SW 1271 (cell line): ENCODE data around the gene DCXR.

Source experiments
- DNase-seq, 2 experiments: peaks; one replicate each; lab custom pipeline; 2025; lab: John Stamatoyannopoulos, UW

The DCXR gene

DNA sequence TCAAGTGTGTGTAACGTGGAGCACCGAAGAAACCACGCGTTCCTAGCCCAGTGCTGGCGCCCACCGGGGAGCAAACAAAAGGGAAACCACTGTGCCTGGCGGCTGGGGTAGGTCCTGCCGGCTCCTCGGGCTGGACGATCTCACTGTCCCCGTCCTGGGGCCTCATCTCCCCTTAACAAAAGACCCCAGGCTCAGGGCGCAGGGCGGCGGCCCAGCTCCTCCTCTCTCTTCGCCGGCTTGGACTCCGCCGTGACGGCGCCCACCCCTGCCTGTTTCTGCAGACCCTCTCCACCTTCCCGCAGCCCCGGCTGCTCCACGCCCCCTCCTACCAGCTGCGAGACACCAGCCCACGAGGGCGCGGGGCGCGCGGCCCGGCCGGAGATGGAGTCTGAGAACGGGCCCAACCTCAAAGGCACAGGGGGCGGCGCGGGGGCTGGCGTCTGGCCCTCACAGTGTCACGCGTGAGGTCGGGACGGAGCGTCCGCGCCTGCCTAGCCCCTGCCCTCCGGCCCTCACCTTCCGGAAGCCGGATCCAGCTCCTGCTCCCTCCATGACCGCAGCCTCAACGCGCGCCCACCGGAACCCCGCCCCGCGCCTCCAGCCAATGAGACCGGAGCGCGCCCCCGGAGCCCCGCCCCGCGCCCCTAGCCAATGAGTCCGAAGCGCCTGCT, 15.1 kb downstream of the DCXR start, which contains the start of gene CENPX:
CENPX (minus strand) TSS at position 569 of the 671 bp plus-strand sequence; CDS start at position 552, 17 bp downstream.
- no peak for DNase-seq

- no peak for DNase-seq
Measured at GRCh38 chr17:82021900-82022309, 15.6 kb downstream of the DCXR start.

GRCh38 chr17:82021107-82021899, 16.2 kb downstream of the DCXR start:
- peak; percentile 61 to 83 for DNase-seq

- no peak for DNase-seq
Measured at GRCh38 chr17:82020572-82021106, 16.9 kb downstream of the DCXR start.

GRCh38 chr17:82019690-82020571, 17.6 kb downstream of the DCXR start:
- peak in 1 of 2 experiments; percentile 19 for DNase-seq

- DNase-seq, result no peak
Measured at GRCh38 chr17:82018989-82019689, 18.4 kb downstream of the DCXR start.

- no peak for DNase-seq
Measured at GRCh38 chr17:82018152-82018988, 19.1 kb downstream of the DCXR start.

DNA sequence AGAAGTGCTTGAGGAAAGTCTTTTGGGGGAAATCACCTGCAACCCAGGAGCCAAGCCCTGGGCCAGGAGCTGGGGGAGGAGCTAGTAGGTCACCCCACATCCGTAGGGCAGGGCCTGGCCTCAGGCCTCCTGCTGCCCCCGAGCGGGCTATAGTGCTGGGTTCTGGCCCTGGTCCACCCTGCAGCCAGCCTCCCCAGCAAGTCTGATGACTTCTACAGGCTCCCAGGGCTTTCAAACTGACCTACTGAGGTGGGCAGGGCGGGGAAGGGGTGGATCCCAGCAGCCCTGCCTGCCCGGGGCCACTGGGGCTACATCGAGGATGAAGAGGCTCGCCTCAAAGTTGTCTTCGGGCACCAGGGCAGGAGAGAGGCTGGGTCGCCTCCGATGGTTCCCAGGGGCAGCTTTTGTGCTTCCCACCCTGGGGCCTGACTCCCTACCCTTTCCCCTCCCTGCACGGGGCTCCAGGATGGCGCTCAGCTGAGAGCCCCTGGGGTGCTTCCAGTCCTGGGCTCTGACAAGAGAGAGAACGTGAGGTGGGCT, 19.8 kb downstream of the DCXR start:
- no peak for DNase-seq

DNA sequence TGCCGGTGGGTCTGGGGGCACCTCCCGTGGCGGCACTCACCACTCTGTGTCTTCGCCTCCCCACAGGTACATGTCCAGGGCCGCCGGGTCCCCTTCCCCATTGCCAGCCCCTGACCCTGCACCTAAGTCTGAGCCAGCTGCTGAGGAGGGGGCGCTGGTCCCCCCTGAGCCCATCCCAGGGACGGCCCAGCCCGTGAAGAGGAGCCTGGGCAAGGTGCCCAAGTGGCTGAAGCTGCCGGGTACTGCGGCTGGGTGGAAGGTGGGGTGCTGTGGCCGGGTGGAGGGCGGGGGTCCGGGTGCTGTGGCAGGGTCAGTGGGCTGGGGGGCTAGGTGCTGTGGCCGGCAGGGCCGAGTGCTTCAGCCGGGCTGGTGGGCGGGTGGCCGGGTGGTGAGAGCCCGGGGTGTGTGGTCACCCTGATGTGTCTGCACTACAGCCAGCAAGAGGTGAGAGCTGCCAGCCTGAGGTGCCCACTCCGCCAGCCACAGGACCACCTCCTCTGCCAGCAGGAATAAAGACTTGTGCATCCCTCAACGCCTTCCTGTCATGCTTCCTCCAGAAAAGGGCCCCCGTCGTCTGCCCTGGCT, 20.5 kb downstream of the DCXR start:
- no peak for DNase-seq

- DNase-seq, result no peak
Measured at GRCh38 chr17:82016061-82016874, 21.2 kb downstream of the DCXR start.

GRCh38 chr17:82015311-82015971, 22.1 kb downstream of the DCXR start:
- no peak for DNase-seq

DNA sequence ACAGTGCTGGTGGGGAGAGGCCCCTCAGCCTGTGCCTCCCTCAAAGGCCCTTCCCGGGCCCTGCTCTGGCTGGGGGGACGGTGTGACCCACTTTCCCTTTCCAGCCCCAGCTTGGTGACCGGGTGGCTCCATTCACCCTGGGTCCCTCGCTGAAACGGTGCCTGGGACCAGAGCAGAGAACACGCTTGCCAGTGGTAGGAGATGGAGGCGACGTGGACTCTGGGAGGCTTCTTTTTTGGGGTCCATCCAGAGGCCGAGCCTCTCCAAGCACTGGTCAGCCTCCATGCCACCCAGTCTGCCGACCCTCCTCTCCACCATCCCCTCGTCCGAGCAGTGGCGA, 22.6 kb downstream of the DCXR start:
- no peak for DNase-seq

GRCh38 chr17:82014432-82014831, 23.1 kb downstream of the DCXR start:
- no peak for DNase-seq

GRCh38 chr17:82013772-82014321, 23.6 kb downstream of the DCXR start:
- DNase-seq, result no peak

GRCh38 chr17:82013341-82013740, 24.2 kb downstream of the DCXR start:
- DNase-seq, result no peak

DNA sequence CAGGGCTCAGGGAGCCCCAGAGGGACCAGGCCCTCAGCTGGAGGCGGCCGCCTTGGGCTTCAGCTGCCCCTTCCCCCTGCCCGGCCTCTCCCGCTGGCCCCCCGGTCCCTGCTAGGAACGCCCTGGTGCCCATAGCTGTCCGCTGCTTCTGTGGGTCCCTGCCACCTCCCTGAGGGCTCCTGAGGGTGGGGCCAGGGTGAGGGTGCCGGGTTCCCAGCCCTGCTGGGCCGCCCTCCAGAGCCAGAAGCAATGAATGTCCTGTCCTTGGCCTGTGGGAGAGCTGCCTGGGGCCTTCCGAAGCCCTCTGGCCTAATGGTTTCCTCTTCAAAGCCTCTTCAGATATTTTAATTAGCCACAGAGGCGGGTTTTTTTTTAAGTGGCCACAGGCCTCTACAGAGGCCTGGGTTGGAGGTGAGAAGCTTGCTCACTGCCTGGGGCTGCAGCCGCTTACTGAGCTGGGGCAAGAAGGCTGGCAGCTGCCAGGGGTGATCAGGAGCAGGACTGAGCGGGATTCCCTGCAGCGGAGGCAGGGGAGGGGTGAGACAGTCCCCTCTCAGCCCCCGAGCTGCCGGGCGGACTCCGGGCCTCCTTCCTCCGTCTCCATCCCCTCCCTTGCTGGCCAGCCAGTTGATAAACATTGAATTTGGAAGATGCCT, 24.7 kb downstream of the DCXR start:
- no peak for DNase-seq

DNA sequence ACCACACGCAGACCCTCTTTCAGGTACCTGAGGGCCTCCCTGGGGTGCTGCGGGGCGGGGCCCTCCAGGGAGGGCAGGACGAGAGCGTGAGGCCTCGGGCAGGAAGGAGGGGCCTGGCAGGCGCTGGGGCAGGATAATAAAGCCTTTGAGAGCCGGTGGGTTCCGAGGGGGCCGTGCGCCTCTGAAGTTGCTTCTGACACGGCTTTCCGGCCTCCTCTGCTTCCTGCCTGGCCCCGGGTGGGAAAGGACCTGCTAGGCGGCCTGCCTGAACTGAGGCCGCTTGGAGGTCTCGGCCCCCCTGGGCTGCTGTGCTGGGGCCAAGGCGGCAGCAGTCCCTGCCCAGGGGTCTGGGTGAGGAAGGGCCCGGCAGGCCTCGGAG, 25.2 kb downstream of the DCXR start:
- no peak for DNase-seq
